Measurements from ENCODE around the gene PCA3. TPM values are rescaled to one million over a fixed set of nuclear protein-coding genes. Genes with fewer than 3 reads are reported as not detected.

The PCA3 gene
- total RNA-seq, 2 experiments from 2014 or later = not detected

DNA sequence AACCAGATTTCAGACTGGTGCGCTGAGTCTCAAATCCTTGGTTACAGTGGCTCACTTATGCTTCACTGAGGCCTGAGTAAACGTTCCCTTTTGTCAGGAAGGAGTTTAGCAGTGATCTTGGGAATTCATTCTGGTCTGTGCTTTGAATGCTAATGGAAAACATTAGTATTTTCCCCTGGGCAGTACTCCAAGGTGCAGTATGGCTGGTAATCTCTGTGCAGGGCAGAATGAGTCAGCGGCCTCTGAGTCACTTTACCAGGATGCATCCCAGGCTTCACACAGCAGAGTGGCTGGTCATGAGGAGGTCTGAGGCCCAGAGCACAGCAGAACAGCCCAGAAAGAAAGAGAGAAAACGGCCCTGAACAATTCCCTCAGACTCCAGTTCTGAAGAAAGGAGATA lies 54.0 kb downstream of the PCA3 start:
- Mint-ChIP-seq H3K4me1 (ENCODE audit: low read depth) (no peaks in the 10 kb centered on the region), H3K27me3 (peaks cover 34% of the 10 kb centered on the region), H3K9me3 (no peaks in the 10 kb centered on the region), H3K27ac (no peak overlapping the region), H3K4me3 (no peak overlapping the region), H3K36me3 (ENCODE audit: low read depth) (no peaks in the 10 kb centered on the region)
- Histone ChIP-seq H3K9me3 (ENCODE audit: control insufficient read depth in 1 of 2, insufficient read depth in 1 of 2, low read length in 2 of 2) (no peaks in the 10 kb centered on the region), H3K36me3 (ENCODE audit: insufficient read depth, low read length) (no peaks in the 10 kb centered on the region), H3K4me3 (ENCODE audit: low read length) (no peak overlapping the region), H3K4me1 (ENCODE audit: insufficient read depth, low read length) (no peaks in the 10 kb centered on the region), H3K27ac (ENCODE audit: low read depth in 1 of 2, low read length in 2 of 2) (no peak overlapping the region), H3K27me3 (ENCODE audit: control insufficient read depth in 1 of 2, insufficient read depth in 2 of 2, low read length in 2 of 2) (no peaks in the 10 kb centered on the region)
- DNase-seq = no peak
- POLR2A ChIA-PET = no interaction called here
- intact Hi-C loops (cut with DNase I, micrococcal nuclease) = loop anchor here in 1 of 2 experiments (10.0 kb wide), 1 partner anchor 327 kb away; no protein-coding TSS in a partner anchor
- TF ChIP-seq, protein P1, sequence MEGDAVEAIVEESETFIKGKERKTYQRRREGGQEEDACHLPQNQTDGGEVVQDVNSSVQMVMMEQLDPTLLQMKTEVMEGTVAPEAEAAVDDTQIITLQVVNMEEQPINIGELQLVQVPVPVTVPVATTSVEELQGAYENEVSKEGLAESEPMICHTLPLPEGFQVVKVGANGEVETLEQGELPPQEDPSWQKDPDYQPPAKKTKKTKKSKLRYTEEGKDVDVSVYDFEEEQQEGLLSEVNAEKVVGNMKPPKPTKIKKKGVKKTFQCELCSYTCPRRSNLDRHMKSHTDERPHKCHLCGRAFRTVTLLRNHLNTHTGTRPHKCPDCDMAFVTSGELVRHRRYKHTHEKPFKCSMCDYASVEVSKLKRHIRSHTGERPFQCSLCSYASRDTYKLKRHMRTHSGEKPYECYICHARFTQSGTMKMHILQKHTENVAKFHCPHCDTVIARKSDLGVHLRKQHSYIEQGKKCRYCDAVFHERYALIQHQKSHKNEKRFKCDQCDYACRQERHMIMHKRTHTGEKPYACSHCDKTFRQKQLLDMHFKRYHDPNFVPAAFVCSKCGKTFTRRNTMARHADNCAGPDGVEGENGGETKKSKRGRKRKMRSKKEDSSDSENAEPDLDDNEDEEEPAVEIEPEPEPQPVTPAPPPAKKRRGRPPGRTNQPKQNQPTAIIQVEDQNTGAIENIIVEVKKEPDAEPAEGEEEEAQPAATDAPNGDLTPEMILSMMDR (IDR thresholded peaks at IDR 0.05) = no peak
- ATAC-seq (ENCODE audit: poor library complexity) = no peak
- CTCF ChIA-PET = interaction anchor here (1.0 kb wide), 1 partner anchor 10 kb away, joined by 3 read pairs; no protein-coding TSS in a partner anchor

DNA sequence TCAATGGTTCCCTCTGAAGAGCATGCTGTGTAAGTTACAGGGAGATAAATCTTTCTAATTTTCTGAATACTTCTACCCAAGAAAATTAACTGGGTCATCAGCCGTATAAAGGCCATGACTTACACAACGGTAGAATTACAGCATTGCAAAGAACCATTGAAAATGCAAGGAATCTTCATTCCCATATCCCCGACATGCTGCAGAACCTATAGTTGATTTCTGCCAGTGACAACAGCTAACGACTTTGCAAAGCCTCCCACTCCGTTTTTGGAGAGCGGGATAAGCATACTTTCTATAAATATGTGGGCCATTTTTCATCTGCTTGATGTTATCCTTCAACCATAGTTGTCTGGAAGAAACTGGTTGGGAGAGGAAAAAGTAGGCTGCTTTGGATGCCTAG lies 56.2 kb downstream of the PCA3 start:
- no peak overlapping the region for H3K4me3 ChIP-seq (ENCODE audit: low read length)
- intact Hi-C loops (cut with DNase I, micrococcal nuclease) = no loop called here
- H3K36me3 ChIP-seq (ENCODE audit: insufficient read depth, low read length) = no peaks in the 10 kb centered on the region
- Mint-ChIP-seq H3K27me3 (peaks cover 16% of the 10 kb centered on the region), H3K4me3 (no peak overlapping the region), H3K36me3 (ENCODE audit: low read depth) (no peaks in the 10 kb centered on the region), H3K27ac (no peak overlapping the region), H3K4me1 (ENCODE audit: low read depth) (no peaks in the 10 kb centered on the region), H3K9me3 (no peaks in the 10 kb centered on the region)
- no peaks in the 10 kb centered on the region for H3K9me3 ChIP-seq (ENCODE audit: control insufficient read depth in 1 of 2, insufficient read depth in 1 of 2, low read length in 2 of 2)
- POLR2A ChIA-PET = no interaction called here
- no peaks in the 10 kb centered on the region for H3K4me1 ChIP-seq (ENCODE audit: insufficient read depth, low read length)
- TF ChIP-seq, protein P1 (IDR thresholded peaks at IDR 0.05) = no peak
- ATAC-seq (ENCODE audit: poor library complexity) = no peak
- no peak overlapping the region for H3K27ac ChIP-seq (ENCODE audit: low read depth in 1 of 2, low read length in 2 of 2)
- H3K27me3 ChIP-seq (ENCODE audit: control insufficient read depth in 1 of 2, insufficient read depth in 2 of 2, low read length in 2 of 2) = no peaks in the 10 kb centered on the region
- CTCF ChIA-PET = no interaction called here
- no peak for DNase-seq

DNA sequence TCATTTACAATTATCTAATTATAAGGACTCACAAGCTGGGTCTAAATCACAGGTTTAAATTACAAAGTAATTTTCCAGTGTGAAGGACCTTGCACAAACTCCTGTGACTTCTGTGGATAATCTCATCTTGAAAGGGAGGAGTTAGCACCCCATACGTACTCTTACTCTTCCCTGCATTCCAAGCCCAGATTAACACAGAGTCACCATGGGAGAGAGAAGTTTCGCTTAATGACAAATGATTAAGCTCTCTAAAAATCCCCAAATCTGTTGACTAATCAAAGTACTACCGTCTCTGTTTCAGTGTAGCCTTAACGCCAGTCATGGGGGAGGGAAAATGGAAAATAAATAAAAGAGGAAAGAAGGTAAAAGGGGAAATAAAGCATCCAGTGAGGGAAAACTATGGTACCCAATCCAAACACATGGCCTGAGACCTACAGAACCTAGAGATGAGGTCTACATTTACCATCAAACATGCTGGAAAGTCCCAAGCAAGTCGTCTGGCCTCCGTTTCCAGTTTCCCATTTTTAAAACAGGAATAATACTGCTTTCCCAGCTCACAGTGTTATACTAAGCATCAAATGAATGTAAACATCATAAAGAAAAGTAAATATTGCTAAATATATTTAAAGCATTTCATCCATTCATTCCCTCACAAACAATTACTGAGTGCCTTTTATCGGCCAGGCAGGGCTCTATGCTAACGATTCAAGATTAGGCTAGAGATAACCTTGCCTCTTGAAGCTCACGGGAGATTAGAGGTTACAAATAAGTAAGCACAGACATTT lies 63.2 kb downstream of the PCA3 start:
- Mint-ChIP-seq H3K36me3 (ENCODE audit: low read depth) (no peaks in the 10 kb centered on the region), H3K9me3 (no peaks in the 10 kb centered on the region), H3K27ac (no peak overlapping the region), H3K4me3 (no peak overlapping the region), H3K4me1 (ENCODE audit: low read depth) (no peaks in the 10 kb centered on the region), H3K27me3 (peaks cover 19% of the 10 kb centered on the region)
- intact Hi-C loops (cut with DNase I, micrococcal nuclease) = no loop called here
- ChIA-PET POLR2A (no interaction called here), CTCF (no interaction called here)
- no peaks in the 10 kb centered on the region for H3K27me3 ChIP-seq (ENCODE audit: control insufficient read depth in 1 of 2, insufficient read depth in 2 of 2, low read length in 2 of 2)
- H3K36me3 ChIP-seq (ENCODE audit: insufficient read depth, low read length) = no peaks in the 10 kb centered on the region
- no peak for DNase-seq
- H3K27ac ChIP-seq (ENCODE audit: low read depth in 1 of 2, low read length in 2 of 2) = no peak overlapping the region
- no peak for ATAC-seq (ENCODE audit: poor library complexity)
- H3K4me3 ChIP-seq (ENCODE audit: low read length) = no peak overlapping the region
- peaks cover 0 to 4% of the 10 kb centered on the region in 2 experiments for H3K9me3 ChIP-seq (ENCODE audit: control insufficient read depth in 1 of 2, insufficient read depth in 1 of 2, low read length in 2 of 2)
- H3K4me1 ChIP-seq (ENCODE audit: insufficient read depth, low read length) = no peaks in the 10 kb centered on the region
- TF ChIP-seq, protein P1 (IDR thresholded peaks at IDR 0.05) = no peak
